NT2/D1 (cell line): Measurements from ENCODE around the gene NPAS3.

ENCODE experiments used
- SUZ12 ChIP-seq: IDR thresholded peaks from 2 replicates; pipeline ENCODE4 v1.6.1; 2011; ENCODE audit not compliant: insufficient read length, insufficient read depth; ENCODE audit errors: extremely low read depth
- YY1 ChIP-seq: IDR thresholded peaks from 2 replicates; pipeline ENCODE4 v1.6.1; 2011; ENCODE audit not compliant: insufficient read length, insufficient read depth
- ZNF274 ChIP-seq: IDR thresholded peaks from 2 replicates; pipeline ENCODE4 v1.6.1; 2011; ENCODE audit warnings: mild to moderate bottlenecking, low read depth, low read length

DNA sequence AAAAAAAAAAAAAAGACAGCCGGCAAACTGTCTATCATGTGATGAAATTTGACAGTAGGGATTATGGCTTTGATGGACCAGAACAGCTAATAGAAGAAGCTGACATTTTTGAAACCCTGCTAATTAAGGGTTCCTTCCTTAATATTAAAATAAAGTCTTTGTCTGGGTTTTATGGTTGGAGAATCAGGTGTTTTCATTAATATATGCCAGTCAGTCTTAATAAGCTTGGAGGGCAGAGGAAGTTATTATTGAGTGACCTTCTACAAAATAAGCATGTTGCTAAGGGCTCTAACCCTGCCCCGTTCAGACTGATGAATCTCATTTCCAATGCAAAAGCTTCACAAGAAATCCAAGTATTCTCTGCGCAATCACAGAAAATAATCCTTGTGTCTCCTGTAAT is 722.4 kb downstream of the NPAS3 start:
- TF ChIP-seq YY1 (no peak), ZNF274 (no peak), SUZ12 (no peak)
